ENCODE data around the gene CYTH1.

The CYTH1 gene

DNA sequence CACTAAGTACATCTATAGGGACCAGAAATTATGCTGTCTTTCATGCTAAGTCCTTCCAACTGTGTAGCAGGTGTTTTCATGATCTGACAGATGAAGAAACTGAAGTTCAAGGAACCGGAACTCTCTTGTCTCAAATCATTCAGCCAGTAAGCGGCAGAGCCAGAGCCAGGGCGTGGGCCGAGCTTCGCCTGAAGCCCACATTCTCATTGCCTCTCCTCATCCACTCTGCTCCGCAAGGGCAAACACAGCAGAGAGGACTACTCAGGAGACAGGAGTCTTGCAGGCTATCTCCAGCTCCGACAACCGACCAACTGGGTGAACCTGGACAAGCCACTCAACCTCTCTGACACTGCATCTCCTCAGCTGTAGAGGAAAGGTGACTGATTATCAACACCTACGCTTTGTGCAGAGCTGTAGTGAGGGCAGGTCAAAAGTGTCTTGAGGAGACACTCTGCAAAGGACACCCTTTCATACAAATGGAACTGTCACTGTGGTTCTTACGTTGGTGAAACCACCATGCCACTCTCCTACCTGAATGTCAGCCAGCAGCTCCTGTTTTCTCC lies 72.9 kb downstream of the CYTH1 start:
- TF ChIP-seq REST (IDR thresholded peaks at IDR 0.05; ENCODE audit: low read depth) (no peak), TEAD4 (IDR thresholded peaks at IDR 0.05) (no peak)

GRCh38 chr17:78708510-78708973 lies 73.5 kb downstream of the CYTH1 start:
- TF ChIP-seq CEBPB (IDR thresholded peaks at IDR 0.05) (no peak), RAD21 (IDR thresholded peaks at IDR 0.05; ENCODE audit: low read depth) (peak; percentile 97), EGR1 (IDR thresholded peaks at IDR 0.05) (no peak)

GRCh38 chr17:78707923-78708322 lies 74.2 kb downstream of the CYTH1 start:
- TF ChIP-seq EP300 (IDR thresholded peaks at IDR 0.05; ENCODE audit: borderline replicate concordance) (no peak), TAF1 (IDR thresholded peaks at IDR 0.05; ENCODE audit: low read depth) (no peak), FOXM1 (IDR thresholded peaks at IDR 0.05; ENCODE audit: borderline replicate concordance, low read depth) (no peak), CEBPB (IDR thresholded peaks at IDR 0.05) (no peak), NFIC (IDR thresholded peaks at IDR 0.05) (no peak), REST (IDR thresholded peaks at IDR 0.05; ENCODE audit: low read depth) (no peak), ZBTB7A (IDR thresholded peaks at IDR 0.05; ENCODE audit: low read depth) (no peak)

- TF ChIP-seq FOXM1 (IDR thresholded peaks at IDR 0.05; ENCODE audit: borderline replicate concordance, low read depth) (no peak), EGR1 (IDR thresholded peaks at IDR 0.05) (no peak), RAD21 (IDR thresholded peaks at IDR 0.05; ENCODE audit: low read depth) (no peak), TAF1 (IDR thresholded peaks at IDR 0.05; ENCODE audit: low read depth) (no peak), TEAD4 (IDR thresholded peaks at IDR 0.05) (no peak), NFIC (IDR thresholded peaks at IDR 0.05) (no peak), CREB1 (IDR thresholded peaks at IDR 0.05; ENCODE audit: low read depth) (no peak), EP300 (IDR thresholded peaks at IDR 0.05; ENCODE audit: borderline replicate concordance) (no peak)
Observed at GRCh38 chr17:78707016-78707415, 75.1 kb downstream of the CYTH1 start.

- no peak for TF ChIP-seq REST (IDR thresholded peaks at IDR 0.05; ENCODE audit: low read depth)
- TF ChIP-seq TCF12 (IDR thresholded peaks at IDR 0.05; ENCODE audit: low read depth): no peak
- TF ChIP-seq EP300 (IDR thresholded peaks at IDR 0.05; ENCODE audit: borderline replicate concordance): peak; percentile 57; the same call in 1 of the 2 replicates
- TF ChIP-seq TEAD4 (IDR thresholded peaks at IDR 0.05): peak; percentile 67
- no peak for TF ChIP-seq RAD21 (IDR thresholded peaks at IDR 0.05; ENCODE audit: low read depth)
- peak; percentile 51; the same call in 1 of the 2 replicates for TF ChIP-seq NFIC (IDR thresholded peaks at IDR 0.05)
- no peak for TF ChIP-seq FOXM1 (IDR thresholded peaks at IDR 0.05; ENCODE audit: borderline replicate concordance, low read depth)
- TF ChIP-seq, protein P1, sequence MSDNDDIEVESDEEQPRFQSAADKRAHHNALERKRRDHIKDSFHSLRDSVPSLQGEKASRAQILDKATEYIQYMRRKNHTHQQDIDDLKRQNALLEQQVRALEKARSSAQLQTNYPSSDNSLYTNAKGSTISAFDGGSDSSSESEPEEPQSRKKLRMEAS (IDR thresholded peaks at IDR 0.05): peak; percentile 37; the same call in 1 of the 2 replicates
- no peak for TF ChIP-seq EGR1 (IDR thresholded peaks at IDR 0.05)
- no peak for TF ChIP-seq USF1 (IDR thresholded peaks at IDR 0.05)
- no peak for TF ChIP-seq CREB1 (IDR thresholded peaks at IDR 0.05; ENCODE audit: low read depth)
- no peak for TF ChIP-seq YY1 (IDR thresholded peaks at IDR 0.05; ENCODE audit: low read depth)
- TF ChIP-seq TAF1 (IDR thresholded peaks at IDR 0.05; ENCODE audit: low read depth): no peak
- no peak for TF ChIP-seq ZBTB7A (IDR thresholded peaks at IDR 0.05; ENCODE audit: low read depth)
- TF ChIP-seq CEBPB (IDR thresholded peaks at IDR 0.05): no peak
Observed at GRCh38 chr17:78706271-78706915, 75.7 kb downstream of the CYTH1 start.

Measured in Ishikawa (cell line).